GM19023 (cell line): ENCODE data around the gene VSTM2L.
"Not testable (repeated sequence)": the region's sequence is repeated elsewhere in the genome, so short reads cannot be mapped to it uniquely, and the experiment has no call there.

Source experiments
- ATAC-seq: cut with Tn5 transposase; IDR thresholded peaks from one replicate; pipeline ENCODE4 v1.9.1; 2021; ENCODE audit warnings: mild to moderate bottlenecking, moderate library complexity; ENCODE audit not compliant: unreplicated experiment

Gene VSTM2L, protein sequence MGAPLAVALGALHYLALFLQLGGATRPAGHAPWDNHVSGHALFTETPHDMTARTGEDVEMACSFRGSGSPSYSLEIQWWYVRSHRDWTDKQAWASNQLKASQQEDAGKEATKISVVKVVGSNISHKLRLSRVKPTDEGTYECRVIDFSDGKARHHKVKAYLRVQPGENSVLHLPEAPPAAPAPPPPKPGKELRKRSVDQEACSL

DNA sequence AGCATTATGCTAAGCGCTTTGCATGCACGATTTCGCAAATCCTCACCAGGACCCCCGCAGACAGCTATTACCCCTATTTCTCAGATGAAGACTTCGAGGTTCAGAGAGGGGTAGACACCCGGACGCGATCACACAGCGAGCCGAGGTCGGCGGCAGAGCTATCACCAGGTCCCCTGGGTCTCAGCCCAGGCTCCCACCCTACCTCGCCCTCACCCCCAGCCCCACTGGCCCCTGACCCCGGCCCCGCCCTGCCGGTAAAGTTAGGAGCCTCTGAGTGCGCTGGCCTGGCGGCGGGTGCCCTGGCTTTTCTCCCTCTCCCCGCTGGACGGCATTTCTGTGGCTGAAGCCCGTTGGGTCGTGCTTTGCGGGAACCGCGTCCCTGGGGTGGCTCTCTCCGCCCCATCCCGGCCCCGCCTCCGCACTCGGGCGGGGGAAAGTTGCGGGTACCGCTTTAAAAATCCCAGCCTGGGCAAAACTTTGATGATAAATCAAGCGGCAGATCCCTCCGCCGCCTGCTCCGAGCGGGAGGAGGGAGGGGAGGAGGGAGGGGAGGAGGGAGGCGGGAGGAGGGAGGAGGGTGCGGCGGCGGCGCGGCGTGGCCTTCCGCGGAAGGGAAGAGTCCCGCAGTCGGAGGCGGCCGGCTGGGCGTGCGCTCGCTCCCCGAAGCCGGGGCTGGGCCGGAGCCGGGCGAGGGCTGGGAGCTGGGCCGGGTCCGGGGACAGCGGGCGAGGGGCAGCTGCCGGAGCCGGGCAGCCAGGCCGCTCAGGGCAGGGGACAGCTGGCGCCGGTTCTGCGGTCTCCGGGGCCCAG lies at the start of gene VSTM2L:
Gene VSTM2L (plus strand): TSS at position 624 of the 810 bp plus-strand sequence. CDS start 224 bp downstream, outside the sequence.
- no peak for ATAC-seq

DNA sequence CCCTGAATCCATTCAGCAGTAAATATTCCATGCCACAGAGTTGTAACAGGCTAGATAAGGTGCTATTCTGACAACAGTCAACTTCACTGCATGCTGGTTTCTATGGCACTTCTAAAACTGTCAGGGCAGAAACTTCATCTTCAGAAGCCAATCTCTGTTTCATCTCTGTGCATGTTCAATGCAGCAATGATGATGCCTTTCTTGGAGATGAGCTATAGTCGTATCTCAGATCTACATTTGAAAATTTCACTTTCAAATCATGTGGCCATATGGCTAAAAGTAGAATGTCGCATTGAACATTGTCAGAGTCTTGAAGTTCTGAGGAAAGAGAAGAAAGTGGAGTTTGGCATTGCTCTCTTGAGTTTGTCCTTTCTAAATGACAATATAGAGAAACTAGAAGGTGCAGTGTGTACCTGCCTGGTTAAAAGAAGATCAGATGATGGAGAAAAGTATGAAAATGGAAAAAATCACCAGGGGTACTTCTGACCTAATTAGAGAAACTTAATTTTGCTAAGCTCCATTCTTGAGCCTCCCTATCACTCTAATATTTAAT lies 49.0 kb upstream of the VSTM2L start:
- ATAC-seq: no peak

DNA sequence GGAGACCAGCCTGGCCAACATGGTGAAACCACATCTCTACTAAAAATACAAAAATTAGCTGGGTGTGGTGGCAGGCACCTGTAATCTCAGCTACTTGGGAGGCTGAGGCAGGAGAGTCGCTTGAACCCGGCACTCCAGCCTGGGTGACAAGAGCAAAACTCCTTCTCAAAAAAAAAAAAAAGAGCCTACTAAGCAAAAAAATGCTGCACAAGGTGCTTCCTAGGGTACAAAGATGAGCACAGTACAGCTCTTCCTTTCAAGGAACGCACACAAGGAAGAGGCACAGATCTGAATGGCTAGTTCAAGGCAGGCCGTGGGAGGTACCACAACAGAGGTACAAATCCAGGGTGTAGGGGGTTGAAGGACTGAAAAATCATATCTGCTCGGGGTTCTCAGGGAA lies 46.9 kb upstream of the VSTM2L start:
- ATAC-seq: not testable (repeated sequence)

DNA sequence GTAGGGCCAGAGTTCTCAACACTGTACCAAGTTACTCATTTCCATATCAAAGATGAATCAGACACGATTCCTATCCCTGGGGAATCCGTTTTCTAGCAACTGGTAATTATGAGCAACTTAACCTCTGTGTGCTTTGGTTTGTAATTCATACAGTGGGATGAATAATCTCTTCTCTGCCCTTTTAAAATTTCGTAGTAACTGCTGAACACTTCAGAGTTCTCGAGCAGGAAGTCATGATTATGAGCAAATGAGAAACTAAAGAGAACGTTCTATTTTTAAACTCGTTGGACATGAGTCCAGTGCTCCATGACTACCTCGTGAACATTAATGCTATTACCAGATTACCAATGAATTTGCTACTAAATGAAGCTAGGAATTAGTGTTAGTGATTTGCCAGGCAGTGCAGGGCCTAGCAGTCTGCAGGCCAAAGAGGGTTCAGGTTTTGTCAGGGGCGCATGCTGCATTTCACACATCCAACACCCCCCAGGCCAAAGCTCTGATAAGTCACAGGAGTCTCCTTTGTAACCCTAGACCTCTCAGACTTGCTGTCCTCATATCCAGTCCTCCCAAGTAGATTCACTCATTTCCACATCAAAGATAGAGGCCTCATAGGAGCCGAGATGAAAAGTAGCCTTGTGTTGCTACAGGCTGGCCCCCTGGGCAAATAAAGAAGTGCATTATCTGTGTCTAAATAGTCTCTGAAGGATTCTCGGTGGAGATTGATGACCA lies 45.8 kb upstream of the VSTM2L start:
- ATAC-seq: no peak

DNA sequence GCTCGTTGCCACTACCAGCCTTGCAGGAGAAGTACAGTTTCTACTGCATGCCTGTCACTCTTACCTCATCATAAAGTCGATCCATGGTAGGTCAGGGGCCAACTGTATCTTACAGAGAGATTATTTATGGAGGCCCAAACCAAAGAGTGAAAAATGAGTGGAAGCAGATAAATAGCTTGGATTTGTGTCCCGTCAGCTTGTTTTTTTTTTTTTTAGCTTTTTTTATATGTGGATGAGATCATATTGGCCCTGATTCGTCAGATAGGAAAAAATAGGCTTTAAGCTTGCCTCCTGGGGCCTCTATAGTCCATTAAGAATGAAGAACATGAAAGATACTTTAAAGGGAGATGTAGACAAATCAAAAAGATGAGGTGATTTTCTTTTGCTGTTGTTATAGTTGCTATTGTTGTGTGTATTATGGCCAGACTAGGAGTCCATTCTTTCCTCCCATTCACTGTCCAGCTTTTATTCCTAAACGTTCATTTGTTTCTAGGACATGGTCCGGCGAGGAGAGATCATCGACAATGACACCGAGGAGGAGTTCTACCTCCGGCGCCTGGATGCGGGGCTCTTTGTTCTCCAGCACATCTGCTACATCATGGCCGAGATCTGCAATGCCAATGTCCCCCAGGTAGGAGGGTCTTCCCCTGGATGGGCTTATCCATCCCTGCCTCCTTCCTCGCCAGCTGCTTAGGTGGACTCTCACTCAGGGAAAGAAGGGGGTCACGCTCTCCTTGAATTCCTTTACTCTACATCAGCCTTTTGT lies 43.3 kb upstream of the VSTM2L start:
- ATAC-seq: no peak

DNA sequence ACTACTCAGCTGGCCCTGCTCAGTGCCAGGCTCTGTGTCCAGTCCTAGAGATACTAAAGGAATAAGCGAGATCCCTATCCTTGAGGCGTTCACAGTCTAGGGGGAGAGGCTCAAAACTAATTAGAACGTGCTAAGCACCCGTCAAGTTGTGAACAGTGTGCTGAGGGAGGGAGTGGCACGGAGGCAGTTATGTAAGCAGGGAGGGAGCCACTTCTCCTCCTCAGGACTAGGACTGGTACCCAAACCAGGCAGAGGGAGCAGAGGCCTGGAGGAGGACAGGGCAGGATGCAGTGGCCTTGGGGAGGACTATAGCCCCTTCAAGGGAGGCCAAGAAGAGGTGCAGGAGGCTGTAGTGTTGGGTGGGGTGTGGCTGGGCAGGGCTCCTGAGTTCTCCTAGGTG lies 39.6 kb upstream of the VSTM2L start:
- no peak for ATAC-seq

DNA sequence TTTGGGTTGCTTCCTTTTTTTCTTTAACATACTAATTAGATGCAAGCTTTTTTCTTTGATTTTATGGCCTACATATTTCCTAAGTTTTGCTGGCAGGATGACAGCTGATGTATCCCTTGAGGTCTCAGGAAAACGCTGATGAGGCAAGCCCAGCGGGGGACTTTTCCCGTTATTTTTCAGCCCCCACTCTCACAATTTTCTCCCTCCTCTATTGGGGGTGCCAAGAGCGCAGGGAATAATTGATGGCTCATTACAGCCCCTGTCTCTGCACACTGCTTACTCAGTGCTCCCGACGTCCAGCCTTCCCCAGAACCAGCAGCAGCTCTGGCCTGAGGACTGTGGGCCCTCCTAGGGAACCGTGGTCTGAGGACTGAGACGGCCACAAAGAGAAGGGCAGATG lies 38.6 kb upstream of the VSTM2L start:
- no peak for ATAC-seq

DNA sequence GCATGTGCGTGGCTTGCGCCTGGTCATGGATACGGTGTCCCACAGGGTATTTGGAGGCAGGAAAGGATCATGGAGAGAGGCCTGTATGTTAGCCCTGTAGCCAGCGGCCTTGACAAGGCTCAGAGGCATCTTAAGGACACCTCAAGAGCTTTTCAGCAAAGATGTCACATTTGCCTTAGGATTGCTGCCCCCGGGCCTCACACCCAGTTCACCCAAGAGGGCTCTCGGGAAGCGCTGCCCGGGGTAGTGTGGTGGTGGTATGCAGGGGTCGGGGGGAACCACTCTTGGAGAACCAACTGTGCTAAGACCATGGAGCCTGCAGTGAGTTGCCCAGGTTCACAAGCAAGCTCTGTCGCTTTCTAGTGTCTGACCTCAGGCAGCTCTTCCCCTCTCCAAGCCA lies 36.9 kb upstream of the VSTM2L start:
- ATAC-seq: no peak

DNA sequence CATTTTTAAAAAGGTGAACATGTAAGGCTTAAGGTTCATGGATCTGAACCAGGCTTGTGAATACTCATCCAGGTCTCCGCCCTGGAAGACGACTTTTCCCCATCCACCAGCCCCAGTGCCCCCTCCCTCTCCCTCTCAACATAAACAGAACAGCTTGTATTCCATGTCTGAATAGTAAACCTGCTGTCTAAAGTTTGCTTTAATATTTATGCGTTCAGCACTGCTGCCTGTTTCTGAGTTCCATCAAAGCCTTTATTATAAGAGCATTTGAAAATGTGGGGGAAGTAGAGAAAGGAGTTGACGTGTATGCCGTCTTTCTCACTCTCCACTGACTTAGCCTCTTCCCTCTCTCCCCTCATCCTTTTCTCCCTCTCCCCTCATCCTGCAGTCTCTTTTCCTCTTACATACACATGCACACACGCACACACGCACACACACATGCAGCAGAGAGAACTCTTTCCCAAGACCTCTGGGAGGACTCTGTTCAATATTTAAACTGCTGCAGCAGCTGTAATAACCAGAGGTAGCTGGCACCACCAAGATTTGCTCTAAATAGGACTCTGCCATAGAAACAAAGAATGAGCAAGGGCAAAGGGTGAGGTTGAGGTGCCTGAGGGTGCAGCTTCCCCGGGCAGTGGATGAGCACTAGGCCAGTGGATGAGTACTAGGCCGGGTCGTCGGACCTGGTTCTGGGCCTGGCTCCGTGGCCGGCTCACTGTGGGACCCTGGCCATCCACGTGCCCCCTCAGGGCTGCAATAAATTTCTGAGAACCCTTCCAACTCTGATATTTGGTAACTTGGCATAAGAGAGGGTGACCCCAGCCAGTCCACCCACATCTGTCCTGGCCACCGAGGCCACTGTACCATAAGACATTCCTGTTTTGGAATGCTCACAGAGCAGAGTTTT lies 35.4 kb upstream of the VSTM2L start:
- no peak for ATAC-seq

DNA sequence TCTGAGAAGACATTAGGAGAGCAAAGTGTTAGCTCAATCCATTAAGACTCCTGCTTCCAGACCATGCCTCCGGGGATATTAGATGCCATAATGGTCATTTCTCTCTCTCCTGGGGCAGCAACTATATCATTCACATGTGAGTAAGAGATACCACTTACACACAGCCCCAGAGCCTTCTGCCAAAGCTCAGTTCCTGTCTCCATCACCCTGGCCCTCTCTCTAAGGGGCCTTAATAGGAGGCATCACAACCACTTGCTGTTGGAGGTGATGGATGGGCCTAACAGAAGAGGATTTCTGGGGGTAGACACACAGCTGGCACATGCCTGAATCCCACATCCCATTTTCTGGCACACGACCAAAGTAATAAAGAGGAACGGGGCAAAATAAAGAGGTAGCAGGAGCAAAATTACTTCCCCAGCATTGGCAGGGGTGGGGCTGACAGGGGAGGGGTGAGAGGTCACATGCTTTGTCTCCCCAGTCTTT lies 34.0 kb upstream of the VSTM2L start:
- no peak for ATAC-seq

DNA sequence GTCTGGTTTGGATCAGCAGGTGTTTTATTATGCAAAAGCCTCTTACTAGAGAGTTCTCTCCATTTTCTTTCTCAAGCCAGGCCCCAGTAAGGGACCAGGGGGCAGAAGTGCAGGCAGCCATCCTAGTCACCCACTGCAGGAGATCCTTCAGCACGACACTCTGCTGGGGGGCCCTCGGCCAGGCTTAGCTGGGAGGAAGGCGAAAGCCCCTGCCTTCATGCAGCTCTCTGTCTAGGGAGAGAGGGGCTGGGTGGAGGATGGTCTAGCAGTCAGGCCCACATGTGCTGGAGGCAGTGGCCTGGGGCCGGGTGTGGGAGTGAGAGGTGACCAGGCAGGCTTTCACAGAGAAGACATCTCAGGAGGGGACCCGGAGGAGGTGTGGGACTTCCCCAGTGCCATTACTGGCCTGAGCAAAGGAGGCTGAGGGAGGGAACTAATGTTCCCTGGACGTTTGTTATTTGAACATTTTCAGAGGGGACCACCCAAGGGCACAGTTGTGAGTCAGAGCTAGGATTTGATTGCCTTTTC lies 33.5 kb upstream of the VSTM2L start:
- ATAC-seq: no peak

DNA sequence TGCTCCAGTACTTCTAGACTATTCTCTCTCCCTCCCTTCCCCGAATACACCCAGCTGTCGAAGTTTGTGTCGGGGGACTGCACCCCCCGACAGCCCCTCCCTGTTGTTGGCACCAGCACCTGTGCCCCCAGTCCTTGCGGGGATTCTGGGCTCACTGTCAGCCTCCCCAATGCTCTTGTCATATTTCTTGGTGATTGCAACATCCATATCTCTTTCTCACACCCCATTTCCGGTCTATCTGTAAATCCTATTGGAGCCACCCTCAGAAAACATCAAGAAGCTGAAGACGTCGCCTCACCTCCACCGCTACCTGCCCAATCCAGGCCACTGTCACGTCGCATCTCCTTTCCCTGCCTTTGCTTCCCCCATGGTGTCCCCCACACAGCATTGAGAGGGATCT lies 32.6 kb upstream of the VSTM2L start:
- ATAC-seq: no peak

DNA sequence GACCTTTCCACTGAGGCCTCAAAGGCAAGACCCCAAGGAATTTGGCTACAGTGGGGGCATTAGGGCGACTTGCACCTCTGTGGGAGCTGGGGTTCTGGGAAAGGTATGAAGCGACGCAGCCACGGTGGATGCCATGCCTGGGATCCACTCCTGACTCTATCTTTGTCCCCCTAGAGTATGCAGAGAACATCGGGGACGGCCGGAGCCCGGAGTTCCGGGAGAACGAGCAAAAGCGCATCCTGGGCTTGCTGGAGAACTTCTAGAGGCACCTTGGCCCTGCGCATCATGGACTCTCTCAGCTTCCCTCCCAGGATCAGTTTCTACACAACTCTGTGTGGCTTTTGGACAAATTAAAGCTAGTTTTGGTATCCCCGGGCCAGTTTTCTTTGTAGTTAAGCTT lies 31.2 kb upstream of the VSTM2L start:
- ATAC-seq: no peak

DNA sequence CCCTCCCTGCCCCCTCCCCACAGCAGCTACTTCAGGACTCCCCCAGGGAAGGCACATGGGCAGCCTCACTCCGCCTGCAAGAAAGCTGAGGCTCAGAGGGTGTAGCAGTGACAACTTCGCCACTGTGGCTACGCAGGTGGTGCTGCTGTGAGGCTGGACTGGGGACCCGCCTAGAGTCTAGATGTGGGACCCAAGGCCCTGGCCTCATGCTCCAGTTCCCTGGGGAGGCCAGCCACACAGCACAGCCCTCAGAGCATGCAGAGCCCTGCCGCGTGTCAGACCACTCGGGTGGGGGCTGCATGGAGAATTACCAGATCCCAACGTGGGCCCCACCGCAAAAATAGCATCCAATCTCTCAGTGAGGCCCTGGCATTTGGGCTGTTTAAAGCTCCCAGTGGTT lies 30.8 kb upstream of the VSTM2L start:
- ATAC-seq: no peak

DNA sequence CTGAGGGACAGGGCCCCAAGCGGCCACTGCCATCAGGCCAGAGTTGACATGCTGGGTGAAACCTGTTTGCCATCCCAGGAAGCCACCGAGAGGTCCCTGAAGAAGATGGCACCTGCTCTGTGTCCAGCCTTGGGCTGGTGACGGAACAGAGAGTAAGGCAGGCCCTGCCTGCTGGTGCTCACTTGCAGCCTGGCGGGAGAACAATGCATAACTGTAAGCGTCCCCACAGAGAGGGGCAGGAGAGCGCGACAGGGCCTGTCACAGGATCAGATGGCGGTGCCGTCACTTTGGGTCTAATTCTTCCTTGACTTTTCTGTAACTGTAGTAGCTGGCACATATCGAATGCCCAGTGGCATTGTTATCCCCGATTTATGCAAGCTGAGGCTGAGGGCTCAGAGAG lies 29.0 kb upstream of the VSTM2L start:
- ATAC-seq: no peak

DNA sequence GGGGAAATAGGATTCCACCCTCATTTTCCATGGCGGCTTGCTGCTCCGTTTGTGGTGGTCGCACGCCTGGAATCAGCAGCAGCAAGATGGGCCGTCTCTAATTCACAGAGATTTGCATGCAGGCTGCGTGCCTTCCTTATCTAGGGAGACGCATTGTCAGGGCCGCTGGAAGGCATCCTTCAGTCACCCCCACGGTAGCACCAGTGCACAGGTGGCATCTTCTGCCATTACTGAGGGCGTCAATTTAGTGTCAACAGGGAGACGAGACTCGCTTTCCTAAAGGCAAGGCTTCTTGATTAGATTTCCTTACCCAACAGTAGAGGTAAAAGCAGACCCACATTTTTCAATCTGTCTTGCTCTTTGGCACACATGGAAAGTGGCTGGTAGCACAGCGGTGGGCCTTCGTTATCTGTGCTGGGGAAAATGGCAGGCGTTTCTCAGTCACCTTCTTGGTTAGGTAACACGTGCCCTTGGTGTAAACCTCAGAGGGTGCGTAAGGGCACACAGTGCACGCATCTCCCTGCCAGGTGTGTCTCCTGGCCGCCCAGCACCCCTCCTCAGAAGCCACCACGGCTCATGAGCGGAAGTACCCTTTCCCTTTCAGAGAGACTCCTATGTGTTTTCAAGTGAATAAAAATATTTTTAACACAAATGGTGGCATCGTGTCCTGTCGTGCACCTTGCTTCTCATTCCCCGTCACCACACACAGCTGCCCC lies 27.3 kb upstream of the VSTM2L start:
- ATAC-seq: no peak

DNA sequence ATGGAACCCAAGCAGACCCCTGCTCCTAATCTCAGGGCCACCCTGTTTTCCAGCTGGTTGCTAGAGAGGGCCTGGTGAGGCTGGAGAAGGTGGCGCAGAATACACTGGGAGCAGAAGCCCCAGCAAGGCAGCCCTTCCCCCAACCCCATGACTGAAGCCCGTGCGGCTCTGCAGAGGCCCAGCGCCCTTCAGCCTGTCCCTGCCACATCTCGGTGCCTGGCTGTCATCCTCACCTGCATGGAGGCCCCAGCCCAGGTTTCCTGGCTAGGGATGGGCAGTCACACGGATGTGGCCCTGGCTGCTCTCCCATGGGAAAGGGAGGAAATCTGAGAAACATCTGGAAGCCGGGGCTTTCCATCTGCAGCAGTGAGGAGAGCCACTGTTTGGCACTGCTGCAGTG lies 26.1 kb upstream of the VSTM2L start:
- no peak for ATAC-seq

DNA sequence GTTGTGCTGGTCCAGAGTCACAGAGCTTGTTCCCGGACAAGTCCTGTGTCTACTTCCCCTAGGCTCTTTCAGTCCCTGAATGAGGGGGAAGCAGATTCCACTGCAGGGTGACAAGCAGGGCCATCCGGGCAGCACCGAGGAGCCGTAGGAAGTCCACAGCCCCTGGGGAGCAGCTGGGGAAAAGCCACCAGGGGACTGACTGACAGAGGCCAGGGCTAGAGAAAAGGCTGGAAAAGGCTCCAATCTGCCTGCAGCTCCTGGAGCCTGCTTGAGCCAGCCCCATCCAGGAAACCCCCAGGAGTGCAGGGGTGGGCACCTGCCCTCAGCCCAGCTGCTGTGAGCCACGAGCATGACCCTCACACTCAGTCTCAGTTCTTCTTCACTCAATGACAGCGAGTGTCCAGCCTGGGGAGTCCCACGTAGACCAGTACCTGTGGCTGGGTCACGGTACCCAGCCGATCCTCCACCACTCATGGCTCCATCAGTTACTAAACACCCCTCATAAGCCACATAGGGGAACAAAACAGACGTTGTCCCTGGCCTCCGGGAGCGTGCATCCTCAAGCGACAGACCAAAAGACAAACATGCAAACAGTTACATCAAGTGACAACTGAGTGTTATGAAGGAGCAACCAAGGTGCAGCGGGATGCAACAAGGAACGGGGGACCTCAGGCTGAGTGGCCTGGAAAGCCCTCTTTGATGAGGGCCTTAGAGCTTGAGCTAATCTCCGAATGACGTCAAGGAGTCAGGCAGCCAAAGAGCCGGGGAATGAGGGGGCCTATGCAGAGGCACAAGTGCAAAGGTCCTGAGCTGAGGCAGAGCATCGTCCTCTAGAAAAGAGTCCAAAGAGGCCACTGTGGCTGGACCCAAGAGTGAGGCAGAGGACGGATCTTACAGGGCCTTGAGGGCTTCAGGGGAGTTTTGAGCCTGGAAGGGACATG lies 24.8 kb upstream of the VSTM2L start:
- no peak for ATAC-seq
